HuH-7 (cell line): ENCODE data around the gene KLC3.
"Not testable (repeated sequence)": the region's sequence is repeated elsewhere in the genome, so short reads cannot be mapped to it uniquely, and the experiment has no call there.

Experiments
- DNase-seq: peaks from one replicate; pipeline ENCODE4 v3.0.0; 2011; ENCODE audit warnings: low spot score

KLC3 gene

DNA sequence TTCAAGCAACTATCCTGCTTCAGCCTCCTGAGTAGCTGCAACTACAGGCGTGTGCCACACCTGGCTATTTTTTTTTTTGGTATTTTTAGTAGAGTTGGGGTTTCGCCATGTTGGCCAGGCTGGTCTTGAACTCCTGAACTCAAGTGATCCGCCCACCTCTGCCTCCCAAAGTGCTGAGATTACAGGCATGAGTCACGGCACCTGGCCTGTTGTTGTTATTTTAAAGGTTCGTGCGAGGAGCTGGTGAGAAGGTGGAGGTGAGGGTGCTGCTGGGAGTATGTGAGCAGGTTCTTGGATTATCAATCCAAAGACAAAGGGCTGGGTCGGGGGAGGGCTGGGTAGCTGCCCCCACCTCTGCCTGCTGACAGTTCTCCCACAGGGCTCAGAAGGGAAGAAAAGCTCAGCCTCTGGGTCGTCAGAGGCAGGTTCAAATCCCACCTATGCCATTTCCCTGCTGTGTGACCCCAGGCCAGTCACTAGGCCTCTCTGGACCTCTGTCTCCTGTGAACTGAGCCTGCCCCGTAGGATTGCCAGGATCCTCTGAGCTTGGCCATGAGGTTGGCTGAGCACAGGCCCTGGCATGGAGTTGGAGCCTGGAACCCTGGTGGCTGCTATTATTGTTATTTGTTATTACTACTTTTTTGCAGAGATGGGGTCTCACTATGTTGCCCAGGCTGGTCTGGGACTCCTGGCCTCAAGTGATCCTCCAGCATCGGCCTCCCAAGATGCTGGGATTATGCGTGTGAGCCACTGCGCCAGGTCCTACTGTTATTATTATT is 19.4 kb upstream of the KLC3 start:
- DNase-seq = no peak

DNA sequence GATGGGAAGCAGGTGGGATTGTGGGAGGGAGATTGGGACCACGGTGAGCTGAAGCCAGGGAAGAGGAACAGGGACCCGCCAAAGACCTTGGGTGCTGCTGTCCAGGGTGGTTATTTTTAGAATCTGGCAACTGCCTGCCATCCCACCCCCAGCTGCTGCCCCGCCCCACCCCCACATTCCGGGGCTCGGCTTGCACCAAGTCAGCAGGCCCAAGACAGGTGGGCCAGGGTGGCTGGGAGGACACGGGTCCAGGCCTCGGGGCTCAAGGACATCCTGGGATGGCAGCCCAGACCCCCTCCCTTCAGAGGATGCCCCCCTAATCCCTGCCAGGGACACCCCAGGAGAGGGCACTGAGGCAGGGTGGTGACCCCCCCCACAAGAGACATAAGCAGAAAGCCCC is 18.7 kb upstream of the KLC3 start:
- DNase-seq = no peak

DNA sequence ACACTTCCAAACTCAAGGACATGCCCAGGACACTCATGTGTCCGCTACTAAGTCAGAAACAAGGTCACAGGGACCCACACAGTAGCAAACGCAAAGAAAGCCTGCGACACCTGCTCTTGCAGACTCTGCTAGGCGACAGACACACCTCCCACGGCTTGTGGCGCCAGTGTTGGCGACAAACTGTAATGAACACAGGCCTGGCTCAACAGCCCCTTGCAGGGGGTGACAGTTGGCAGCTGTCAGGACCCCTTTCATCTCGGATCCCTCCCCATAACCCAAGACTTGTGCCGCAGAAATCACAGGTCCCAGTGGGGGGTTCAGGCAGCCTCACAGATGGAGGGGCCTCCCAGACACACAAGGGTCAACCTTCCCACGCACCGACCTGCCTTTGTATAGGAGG is 18.2 kb upstream of the KLC3 start:
- DNase-seq = no peak

DNA sequence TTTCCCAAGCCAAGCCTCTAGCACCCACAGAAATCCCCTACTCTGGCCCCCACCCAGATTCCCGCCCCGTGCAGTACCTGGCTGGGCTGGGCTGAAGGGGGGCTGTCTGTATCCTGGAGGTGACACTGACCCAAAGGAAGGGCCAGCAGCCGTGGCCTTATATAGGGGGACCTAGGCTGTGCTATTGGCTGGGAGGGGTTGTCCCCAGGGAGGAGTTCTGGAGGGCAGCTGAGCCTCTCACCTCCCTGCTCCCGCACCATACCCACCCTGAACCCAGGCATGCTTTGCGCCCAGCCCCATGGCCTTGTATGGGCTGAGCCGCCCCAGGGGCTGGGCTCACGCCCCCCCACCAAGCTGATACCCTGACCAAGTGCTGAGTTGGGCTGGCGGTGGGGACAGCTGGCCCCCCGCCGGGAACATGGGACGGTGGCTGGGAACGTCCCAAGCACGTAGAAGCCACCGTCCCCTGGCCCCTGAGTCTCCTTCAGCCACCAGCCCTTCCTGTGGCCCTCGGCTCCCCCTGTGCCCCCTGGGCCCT is 17.7 kb upstream of the KLC3 start, which contains the start of gene CKM:
CKM (minus strand) TSS at position 132 of the 538 bp plus-strand sequence. CDS start 3,162 bp downstream, outside the sequence.
- DNase-seq = no peak

DNA sequence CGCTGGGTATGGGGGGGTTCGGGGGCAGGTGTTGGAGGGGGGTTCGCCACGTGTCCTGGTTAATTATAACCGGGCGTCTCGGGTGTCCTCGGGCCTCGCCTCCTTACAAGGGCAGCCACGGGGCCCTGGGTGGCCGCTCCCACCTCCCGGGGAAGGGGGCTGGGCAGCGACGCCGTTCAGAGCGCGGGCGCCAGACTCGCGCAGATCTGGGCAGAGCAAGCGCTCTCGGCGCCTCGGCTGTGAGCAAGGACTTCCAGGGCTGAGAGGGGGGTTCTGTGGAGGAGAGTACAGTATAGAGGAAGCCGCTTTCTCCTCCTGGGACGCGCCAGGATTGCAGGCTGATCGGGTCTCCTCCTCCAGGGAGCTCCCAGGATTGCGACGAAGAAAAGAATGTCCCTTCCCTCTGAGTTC is 16.9 kb upstream of the KLC3 start:
- no peak for DNase-seq

DNA sequence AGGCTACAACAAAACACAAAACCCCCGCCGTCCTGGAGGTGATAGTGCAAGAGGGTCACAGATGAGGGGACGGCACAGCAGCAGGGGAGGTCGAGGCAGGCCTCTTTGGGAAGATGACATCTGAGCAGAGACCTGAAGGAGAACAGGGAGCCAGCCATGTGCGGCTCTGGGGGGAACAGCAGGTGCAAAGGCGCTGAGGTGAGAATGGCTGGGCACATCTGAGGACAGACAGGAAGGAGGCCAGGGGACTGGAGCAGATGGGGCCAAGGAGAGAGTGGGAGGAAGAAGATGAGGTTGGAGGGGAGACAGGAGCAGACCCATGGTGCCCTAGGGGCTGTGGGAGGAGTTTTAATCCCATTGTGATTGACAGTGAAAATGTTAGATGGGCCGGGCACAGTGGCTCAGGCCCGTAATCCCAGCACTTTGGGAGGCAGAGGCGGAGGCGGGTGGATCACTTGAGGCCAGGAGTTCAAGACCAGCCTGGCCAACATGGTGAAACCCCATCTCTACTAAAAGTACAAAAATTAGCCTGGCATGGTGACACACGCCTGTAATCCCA is 16.1 kb upstream of the KLC3 start:
- DNase-seq = no peak

DNA sequence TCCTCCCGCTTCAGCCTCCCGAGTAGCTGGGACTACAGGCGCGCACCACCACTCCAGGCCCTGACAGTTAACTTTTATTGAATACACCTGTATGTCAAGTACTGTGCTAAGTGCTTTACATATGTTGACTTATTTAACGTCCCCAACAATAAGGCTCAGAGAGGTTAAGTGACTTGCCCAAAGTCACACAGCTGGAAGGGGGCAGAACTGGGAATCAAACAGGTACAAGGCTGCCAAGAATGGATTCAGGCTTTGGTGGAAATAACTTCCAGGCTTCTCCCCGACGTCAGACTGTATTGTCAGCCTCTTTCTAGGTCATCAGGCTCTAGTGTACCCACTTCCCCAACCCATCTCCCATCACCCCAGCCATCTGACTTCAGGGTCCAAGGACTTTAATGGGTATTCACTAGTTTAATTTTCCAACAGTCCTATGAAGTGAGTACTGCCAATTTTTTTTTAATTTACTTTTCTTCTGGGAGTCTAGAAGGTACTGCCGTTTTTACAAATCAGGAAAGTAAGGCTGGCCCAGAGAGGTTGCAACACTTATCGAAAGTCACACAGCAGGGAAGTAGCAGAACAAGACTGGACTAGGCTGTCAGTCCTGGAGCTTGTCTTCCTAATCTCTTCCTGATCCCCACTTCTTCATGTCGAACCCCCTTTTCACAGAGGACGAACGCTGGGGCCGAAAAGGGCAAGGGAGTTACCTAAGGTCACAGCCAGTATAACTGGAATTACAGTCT is 13.0 kb upstream of the KLC3 start:
- DNase-seq = no peak

DNA sequence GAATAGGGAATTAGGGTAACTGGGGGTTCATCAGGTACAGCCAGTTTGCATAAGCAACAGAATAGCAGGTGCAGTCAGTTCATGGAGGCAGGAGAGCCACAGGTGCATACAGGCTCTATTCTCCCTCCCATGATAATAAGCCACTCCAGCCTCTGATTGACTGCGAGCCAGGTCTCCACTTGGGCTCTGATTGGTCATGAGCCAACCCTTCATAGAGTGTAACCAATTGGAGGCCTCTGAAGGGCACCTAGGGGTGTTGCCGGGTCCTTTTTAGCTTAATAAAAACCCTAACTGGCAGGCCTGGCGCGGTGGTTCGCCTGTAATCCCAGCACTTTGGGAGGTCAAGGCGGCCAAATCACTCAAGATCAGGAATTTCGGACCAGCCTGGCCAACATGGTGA is 9.1 kb upstream of the KLC3 start:
- no peak for DNase-seq

DNA sequence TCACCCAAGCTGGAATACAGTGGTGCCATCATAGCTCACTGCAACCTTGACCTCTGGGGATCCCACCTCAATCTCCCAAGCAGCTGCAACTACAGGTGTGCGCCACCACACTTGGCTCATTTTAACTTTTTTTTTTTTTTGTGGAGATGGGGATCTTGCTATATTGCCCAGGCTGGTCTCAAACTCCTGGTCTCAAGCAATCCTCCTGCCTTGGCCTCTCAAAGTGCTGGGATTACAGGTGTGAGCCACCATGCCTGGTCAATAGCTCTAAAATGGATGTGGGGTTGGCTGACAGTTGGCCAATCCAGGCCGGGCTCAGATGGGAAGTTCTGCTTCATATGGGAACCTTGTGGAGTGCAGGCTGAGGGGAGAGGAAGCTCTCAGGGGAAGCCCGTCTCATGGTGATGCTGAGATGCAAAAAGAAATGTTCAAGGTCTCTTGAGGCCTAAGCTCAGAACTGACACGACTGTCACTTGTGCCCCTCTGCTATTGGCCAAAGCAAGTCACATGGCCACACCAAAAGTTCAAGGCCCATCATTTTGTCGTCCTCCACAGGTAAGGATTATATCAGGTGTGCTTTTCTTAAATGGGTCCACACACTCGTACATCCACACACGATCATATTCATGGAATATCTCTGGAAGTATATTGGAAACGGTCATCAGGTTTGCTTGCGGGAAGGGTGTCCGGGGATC is 6.8 kb upstream of the KLC3 start:
- no peak for DNase-seq

DNA sequence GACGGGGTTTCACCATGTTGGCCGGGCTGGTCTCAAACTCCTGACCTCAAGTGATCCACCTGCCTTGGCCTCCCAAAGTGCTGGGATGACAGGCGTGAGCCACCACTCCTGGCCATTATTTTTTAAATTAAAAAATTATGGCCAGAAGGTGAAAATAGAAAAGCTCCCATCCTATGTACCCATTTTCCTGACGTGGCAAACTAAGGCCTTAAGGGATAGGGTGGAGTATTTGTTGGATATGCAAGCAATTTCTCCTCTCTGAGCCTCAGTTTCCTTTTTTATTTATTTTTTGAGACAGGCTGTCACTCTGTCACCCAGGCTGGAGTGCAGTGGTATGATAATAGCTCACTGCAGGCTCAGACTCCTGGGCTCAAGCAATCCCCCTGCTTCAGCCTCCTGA is 5.7 kb upstream of the KLC3 start:
- not testable (repeated sequence) for DNase-seq

DNA sequence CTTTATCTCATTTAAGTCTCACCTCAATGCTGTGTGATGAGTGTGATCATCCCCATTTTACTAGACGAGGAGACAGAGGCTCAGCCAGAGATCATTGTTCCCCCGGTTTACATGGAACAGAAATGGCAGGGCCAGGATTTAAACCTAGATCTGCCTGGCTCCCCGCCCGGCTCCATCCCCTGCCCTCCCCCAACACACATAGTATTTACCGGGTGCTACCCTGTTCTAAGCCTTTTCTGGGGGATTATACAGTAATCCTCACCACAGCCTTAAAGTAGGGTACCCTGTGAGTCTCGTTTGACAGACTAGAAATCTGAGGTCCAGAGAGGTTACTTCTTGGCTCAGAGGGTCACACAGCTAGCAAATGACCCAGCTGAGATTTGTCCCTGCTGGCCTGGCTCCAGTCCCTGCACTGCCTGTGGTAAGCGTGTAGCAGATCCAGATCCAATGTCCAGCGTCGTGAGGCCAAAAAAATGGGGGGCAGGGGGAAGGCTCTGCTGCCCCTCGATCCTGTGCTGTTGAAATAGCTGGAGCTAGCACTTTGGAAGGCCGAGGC is 3.8 kb upstream of the KLC3 start:
- DNase-seq = no peak

DNA sequence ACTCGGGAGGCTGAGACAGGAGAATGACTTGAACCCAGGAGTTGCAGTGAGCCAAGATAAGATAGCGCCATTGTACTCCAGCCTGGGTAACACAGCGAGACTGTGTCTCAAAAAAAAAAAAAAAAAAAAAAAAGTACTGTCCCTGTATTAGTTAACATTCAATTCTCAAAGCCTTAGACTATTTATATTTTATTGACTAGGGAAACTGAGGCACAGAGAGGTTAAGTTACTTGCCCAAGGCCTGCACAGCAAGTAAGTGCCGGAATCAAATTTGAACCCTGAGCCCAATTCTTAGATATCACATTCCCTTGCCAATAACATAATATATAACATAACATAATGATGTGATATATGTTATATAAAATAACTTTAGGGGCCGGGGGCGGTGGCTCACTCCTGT is 921 bp upstream of the KLC3 start:
- no peak for DNase-seq

DNA sequence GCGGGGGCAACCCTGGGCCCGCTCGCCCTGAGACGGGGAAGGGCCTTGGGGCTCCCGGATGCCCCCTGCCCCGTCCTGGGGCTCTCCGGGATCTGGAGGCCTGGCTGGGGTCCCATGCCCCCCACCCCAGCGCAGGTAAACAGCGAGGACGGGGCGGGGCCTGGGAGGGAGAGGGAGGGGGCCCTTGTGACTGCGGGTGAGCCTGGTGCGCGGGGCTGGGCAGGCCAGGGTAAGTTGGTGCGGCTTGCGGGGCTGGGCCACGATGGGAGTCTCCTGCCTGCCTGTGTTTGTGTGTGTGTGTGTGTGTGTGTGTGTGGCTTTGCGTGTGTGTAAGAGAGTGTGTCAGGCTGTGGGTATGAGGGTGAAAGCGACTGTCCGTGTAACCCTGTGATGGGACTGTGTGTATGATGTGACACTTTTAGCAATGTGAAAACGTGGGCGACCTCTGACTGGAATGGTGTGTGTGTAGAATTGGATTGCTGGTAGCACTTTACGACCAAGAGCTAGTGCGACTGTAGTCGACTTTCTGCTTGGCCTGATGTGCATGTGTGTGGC is 426 bp downstream of the KLC3 start:
- no peak for DNase-seq

DNA sequence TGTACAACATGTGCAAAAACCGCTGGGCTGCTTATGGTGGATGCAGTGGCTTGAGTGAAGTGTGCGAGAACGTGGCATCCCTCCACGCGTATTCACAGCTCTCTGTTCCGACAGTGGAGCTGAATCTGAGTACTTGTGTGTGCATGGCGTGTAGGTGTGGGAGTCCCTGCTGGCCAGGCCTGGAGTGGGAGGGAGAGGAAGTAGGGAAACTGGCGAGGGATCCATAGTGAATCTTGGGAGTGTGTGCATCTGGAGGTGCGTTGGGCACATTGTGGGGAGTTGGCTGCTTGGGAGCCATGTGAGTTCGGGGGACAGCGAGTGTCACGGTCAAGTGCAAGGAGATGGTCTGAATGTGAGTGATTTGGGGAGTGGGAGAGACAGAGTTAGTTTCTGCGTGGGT is 2.4 kb downstream of the KLC3 start:
- DNase-seq = no peak

DNA sequence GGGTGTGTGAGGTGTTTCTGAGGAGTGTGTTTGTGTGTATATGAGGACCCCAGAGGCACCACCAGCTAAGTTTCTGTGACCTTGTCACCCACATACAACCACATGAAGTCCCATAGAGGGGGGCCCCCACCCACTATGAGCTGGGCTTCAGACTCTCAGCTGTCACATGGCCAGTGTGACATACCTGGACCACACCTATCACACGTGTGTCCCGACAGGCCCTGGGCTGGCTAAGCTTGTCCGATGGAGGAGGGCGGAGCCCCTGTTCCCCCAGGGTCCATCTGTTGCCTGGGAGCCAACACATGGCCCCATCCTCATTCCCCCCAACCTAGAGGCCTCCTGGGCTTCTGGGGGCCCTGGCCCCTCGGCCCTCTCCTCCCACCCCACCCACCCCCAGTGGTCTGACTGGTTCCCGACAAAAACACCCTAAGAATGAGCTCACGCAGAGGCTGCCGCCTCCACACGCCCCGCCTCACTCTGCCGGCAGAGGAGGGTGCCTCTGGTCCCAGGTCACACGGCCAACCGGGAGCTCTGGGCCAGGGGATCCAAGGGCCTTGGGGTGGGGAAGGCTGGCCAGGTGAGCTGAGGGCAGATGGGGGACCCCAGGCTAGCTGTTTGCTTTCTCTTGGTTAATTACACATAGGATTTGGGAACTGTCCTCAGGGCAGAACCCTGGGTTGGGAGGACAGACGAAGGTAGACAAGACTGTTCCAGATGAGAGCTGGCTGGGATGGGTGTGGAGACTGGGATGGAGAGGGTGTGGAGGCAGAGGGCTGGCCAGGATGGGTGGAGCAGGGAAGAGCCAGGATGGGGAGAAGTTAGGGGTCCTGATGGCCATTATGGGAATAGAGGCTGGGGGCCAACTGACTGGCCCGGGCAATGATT is 4.3 kb downstream of the KLC3 start:
- DNase-seq = no peak

DNA sequence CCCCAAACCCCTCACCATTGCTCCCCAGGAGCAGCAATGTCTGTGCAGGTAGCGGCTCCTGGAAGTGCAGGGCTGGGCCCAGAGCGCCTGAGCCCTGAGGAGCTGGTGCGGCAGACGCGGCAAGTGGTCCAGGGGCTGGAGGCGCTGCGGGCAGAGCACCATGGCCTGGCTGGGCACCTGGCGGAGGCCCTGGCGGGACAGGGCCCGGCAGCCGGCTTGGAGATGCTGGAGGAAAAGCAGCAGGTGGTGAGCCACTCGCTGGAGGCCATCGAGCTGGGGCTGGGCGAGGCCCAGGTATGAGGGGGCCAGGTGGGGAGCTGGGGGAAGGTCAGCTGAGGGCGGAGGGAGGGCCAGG is 4.9 kb downstream of the KLC3 start:
- no peak for DNase-seq

DNA sequence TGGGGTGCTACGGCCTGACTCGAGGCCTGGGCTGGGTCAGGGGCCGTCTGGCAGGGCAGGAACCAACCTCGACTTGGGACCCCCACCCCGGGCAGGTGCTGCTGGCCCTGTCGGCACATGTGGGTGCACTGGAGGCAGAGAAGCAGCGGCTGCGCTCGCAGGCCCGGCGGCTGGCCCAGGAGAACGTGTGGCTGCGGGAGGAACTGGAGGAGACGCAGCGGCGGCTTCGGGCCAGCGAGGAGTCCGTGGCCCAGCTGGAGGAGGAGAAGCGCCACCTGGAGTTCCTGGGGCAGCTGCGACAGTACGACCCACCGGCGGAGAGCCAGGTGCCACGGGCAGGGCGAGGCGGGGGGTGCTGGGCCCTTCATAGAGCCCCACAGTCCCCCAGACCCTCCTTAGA is 5.9 kb downstream of the KLC3 start:
- DNase-seq = no peak

DNA sequence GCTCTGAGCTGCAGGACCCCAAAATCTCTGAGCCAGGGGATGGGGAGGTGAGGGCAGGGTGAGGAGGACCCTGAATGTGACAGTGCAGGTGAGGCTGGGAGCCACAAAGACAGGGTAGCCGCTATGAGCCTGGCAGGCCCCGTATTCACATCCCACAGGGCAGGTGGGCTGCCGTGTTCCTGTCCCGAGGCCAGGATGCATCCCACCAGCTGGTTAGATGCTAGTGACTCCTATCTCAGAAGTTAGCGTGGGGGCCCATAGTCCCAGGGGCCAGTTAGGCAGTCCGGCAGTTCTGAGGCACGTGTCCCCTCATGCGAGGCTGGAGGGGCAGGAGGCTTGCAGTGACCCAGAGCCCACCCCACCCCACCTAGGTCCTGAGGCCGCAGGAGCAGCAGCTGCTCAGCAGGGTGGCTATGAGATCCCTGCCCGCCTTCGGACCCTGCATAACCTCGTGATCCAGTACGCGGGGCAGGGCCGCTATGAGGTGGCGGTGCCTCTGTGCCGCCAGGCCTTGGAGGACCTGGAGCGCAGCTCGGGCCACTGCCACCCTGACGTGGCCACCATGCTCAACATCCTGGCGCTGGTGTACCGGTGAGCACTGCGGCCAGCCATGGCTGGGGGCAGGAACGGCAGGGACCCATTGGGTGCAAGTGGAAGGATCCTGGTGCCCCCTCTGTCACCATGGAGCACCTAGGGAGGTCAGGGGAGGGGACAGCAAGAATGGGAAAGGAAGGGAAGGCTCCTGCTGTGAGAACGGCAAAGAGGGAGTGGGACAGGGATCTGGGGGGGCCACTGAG is 7.2 kb downstream of the KLC3 start:
- DNase-seq = no peak

DNA sequence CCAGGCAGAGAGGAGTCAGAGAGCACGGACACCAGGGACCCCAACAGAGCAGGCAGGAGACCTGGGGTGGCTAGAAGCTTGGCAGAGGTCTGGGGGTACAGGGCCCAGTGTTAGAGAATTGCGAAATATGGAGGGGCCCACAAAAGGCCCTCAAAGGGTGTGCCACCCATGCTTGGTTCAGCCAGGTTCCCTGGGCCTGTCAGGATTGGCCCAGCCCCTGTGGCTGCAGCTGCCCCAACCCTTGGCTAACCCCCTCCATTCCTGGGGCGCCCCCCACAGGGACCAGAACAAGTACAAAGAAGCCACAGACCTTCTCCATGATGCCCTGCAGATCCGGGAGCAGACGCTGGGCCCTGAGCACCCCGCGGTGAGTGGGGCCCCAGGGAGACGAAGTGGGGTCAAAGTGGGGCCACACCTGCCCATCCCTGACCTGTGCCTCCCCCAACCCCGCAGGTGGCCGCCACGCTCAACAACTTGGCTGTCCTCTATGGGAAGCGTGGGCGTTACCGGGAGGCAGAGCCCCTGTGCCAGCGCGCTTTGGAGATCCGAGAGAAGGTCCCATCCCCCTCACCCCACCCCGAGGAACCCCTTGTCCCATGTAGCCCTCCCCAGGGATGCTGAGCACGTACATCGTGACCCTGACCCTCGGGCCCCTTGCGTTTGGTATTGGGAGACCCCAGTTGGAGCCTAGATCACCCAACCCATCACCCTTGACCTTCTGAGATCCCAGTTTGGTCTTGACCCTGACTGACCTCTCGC is 8.0 kb downstream of the KLC3 start:
- DNase-seq = no peak

DNA sequence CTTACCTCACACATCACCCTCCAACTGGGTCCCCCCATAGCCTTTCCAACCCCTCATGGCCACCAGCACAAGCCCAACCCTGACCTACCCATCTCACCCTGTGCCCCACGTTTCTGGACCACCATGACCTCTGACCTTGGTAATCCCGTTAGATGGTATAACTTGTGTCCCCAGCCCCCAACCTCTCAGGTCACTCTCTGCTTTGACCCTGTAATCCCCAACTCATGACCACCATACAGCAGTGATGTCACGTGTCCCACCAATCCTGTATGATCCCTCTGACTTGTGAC is 8.5 kb downstream of the KLC3 start:
- no peak for DNase-seq
